HepG2 (cell line): Measurements from ENCODE around the gene FBLIM1. TPM values are rescaled to one million over a fixed set of nuclear protein-coding genes. Genes with fewer than 3 reads are reported as not detected.

Experiments used
- MEIS2 ChIP-seq: sonication (generic); formaldehyde crosslinking; IDR thresholded peaks from 2 replicates; pipeline ENCODE4 v1.9.0; 2021; ENCODE audit warnings: mild to moderate bottlenecking, missing genetic modification reagents
- SAP130 ChIP-seq: IDR thresholded peaks from 2 replicates; pipeline ENCODE4 v1.6.1; 2016; ENCODE audit warnings: low read depth
- ZBTB40 ChIP-seq, 2 experiments: fragments of 450-650 bp in 1 of 2; sonication (generic) in 1 of 2; formaldehyde crosslinking in 1 of 2; IDR thresholded peaks; 2 replicates each; pipeline versions ENCODE4 v1.6.1 to v1.8.0; 2016 to 2022; ENCODE audit warnings: antibody characterized with exemption in 1 of 2, mild to moderate bottlenecking in 1 of 2, missing genetic modification reagents in 1 of 2
- ZSCAN25 ChIP-seq: sonication (generic); formaldehyde crosslinking; IDR thresholded peaks from 2 replicates; pipeline ENCODE4 v1.8.0; 2022; ENCODE audit warnings: mild to moderate bottlenecking, missing genetic modification reagents
- polyA plus RNA-seq, 8 experiments: library from polyadenylated mRNA; depleted of rRNA in 3 of 8; stranded (reverse) in 7 of 8; unstranded in 1 of 8; fragments of >200 nt; fragmentation: Illumina TruSeq in 4 of 8; extraction: Trizol in 4 of 8; gene quantifications; 2 replicates each; pipeline versions ENCODE4 v1.2.1 to v1.2.3, GENCODE V29; 2011 to 2016; ENCODE audit warnings: low read depth in 4 of 8, missing spikeins in 1 of 8, mixed read lengths in 1 of 8; ENCODE audit not compliant: insufficient read depth in 1 of 8
- total RNA-seq, 5 experiments: library from RNA; depleted of rRNA; stranded (reverse); fragments of >200 nt; fragmentation: Illumina TruSeq; extraction: Trizol; gene quantifications; 2 replicates each; pipeline ENCODE4 v1.2.3, GENCODE V29; 2016; ENCODE audit warnings: low read depth in 1 of 5
- TF ChIP-seq, protein P1 (sequence below): sonication (generic); formaldehyde crosslinking; IDR thresholded peaks from 2 replicates; pipeline ENCODE4 v1.4.0; 2020; ENCODE audit warnings: missing genetic modification reagents, borderline replicate concordance
- TF ChIP-seq, protein P2 (sequence below): sonication (generic); formaldehyde crosslinking; IDR thresholded peaks from 2 replicates; pipeline ENCODE4; 2020; ENCODE audit warnings: missing genetic modification reagents, mild to moderate bottlenecking, borderline replicate concordance
- TF ChIP-seq, protein P3 (sequence below): sonication (generic); formaldehyde crosslinking; IDR thresholded peaks from 2 replicates; pipeline ENCODE4 v1.8.0; 2022; ENCODE audit warnings: mild to moderate bottlenecking, missing genetic modification reagents; ENCODE audit not compliant: insufficient replicate concordance
- TF ChIP-seq, protein P4 (sequence below): sonication (generic); formaldehyde crosslinking; IDR thresholded peaks from 2 replicates; pipeline ENCODE4 v1.8.0; 2022; ENCODE audit warnings: mild to moderate bottlenecking, missing genetic modification reagents, borderline replicate concordance

The FBLIM1 gene
- total and polyA plus RNA-seq, 2 of the 13 experiments (the other 11 are each of a cell fraction or from before 2014, with no cell fraction given) = 10.6 to 23.0 TPM

GRCh38 chr1:15744122-15744679, 14.4 kb upstream of the FBLIM1 start (continued):
- TF ChIP-seq ZBTB40 (IDR thresholded peaks at IDR 0.05) = no peak
- TF ChIP-seq ZBTB40 (CRISPR knock-in tag; IDR thresholded peaks at IDR 0.05) = 0 out of 2 replicates have a peak, but pooled peaks have one; percentile 20
- 0 out of 2 replicates have a peak, but pooled peaks have one; percentile 19 for TF ChIP-seq MEIS2
- no peak for TF ChIP-seq ZSCAN25 (CRISPR knock-in tag)
- TF ChIP-seq, protein P1, sequence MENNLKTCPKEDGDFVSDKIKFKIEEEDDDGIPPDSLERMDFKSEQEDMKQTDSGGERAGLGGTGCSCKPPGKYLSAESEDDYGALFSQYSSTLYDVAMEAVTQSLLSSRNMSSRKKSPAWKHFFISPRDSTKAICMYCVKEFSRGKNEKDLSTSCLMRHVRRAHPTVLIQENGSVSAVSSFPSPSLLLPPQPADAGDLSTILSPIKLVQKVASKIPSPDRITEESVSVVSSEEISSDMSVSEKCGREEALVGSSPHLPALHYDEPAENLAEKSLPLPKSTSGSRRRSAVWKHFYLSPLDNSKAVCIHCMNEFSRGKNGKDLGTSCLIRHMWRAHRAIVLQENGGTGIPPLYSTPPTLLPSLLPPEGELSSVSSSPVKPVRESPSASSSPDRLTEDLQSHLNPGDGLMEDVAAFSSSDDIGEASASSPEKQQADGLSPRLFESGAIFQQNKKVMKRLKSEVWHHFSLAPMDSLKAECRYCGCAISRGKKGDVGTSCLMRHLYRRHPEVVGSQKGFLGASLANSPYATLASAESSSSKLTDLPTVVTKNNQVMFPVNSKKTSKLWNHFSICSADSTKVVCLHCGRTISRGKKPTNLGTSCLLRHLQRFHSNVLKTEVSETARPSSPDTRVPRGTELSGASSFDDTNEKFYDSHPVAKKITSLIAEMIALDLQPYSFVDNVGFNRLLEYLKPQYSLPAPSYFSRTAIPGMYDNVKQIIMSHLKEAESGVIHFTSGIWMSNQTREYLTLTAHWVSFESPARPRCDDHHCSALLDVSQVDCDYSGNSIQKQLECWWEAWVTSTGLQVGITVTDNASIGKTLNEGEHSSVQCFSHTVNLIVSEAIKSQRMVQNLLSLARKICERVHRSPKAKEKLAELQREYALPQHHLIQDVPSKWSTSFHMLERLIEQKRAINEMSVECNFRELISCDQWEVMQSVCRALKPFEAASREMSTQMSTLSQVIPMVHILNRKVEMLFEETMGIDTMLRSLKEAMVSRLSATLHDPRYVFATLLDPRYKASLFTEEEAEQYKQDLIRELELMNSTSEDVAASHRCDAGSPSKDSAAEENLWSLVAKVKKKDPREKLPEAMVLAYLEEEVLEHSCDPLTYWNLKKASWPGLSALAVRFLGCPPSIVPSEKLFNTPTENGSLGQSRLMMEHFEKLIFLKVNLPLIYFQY = no peak
- TF ChIP-seq, protein P2, sequence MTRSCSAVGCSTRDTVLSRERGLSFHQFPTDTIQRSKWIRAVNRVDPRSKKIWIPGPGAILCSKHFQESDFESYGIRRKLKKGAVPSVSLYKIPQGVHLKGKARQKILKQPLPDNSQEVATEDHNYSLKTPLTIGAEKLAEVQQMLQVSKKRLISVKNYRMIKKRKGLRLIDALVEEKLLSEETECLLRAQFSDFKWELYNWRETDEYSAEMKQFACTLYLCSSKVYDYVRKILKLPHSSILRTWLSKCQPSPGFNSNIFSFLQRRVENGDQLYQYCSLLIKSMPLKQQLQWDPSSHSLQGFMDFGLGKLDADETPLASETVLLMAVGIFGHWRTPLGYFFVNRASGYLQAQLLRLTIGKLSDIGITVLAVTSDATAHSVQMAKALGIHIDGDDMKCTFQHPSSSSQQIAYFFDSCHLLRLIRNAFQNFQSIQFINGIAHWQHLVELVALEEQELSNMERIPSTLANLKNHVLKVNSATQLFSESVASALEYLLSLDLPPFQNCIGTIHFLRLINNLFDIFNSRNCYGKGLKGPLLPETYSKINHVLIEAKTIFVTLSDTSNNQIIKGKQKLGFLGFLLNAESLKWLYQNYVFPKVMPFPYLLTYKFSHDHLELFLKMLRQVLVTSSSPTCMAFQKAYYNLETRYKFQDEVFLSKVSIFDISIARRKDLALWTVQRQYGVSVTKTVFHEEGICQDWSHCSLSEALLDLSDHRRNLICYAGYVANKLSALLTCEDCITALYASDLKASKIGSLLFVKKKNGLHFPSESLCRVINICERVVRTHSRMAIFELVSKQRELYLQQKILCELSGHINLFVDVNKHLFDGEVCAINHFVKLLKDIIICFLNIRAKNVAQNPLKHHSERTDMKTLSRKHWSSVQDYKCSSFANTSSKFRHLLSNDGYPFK (CRISPR knock-in tag) = no peak
- TF ChIP-seq, protein P3, sequence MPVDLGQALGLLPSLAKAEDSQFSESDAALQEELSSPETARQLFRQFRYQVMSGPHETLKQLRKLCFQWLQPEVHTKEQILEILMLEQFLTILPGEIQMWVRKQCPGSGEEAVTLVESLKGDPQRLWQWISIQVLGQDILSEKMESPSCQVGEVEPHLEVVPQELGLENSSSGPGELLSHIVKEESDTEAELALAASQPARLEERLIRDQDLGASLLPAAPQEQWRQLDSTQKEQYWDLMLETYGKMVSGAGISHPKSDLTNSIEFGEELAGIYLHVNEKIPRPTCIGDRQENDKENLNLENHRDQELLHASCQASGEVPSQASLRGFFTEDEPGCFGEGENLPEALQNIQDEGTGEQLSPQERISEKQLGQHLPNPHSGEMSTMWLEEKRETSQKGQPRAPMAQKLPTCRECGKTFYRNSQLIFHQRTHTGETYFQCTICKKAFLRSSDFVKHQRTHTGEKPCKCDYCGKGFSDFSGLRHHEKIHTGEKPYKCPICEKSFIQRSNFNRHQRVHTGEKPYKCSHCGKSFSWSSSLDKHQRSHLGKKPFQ (CRISPR knock-in tag) = no peak
- TF ChIP-seq, protein P4, sequence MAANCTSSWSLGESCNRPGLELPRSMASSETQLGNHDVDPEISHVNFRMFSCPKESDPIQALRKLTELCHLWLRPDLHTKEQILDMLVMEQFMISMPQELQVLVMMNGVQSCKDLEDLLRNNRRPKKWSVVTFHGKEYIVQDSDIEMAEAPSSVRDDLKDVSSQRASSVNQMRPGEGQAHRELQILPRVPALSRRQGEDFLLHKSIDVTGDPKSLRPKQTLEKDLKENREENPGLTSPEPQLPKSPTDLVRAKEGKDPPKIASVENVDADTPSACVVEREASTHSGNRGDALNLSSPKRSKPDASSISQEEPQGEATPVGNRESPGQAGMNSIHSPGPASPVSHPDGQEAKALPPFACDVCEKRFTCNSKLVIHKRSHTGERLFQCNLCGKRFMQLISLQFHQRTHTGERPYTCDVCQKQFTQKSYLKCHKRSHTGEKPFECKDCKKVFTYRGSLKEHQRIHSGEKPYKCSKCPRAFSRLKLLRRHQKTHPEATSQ (CRISPR knock-in tag) = no peak
- peak; percentile 16; the same call in 1 of the 2 replicates for TF ChIP-seq SAP130 (CRISPR knock-in tag)
